Measurements from ENCODE around the gene GPR157. TPM values are rescaled to one million over a fixed set of nuclear protein-coding genes. Genes with fewer than 3 reads are reported as not detected.

Gene GPR157
- total and polyA plus RNA-seq, 8 donors: 0.15 to 16.5 (median 4.5) TPM

- 85 to 91% (median 87%) methylated on average over 22 of the region's 22 CpGs for WGBS, 5 donors
- Histone ChIP-seq H3K27ac (no peak overlapping the region), H3K36me3 (peaks cover 0 to 29% (median 7%) of the 10 kb centered on the region in 4 donors), H3K4me3 (no peak overlapping the region), H3K9me3 (no peaks in the 10 kb centered on the region), H3K27me3 (no peaks in the 10 kb centered on the region), H3K4me1 (peaks cover 0 to 17% (median 6%) of the 10 kb centered on the region in 4 donors)
- no peak for TF ChIP-seq CTCF (IDR thresholded peaks at IDR 0.05)
- intact Hi-C loops (cut with DNase I; ENCODE audit: low total_unique reads): no loop called here
- peak in 1 of 2 donors; percentile 56 for DNase-seq
These were observed 7.1 kb downstream of the GPR157 start for GRCh38 chr1:9121496-9122409.

- 75 to 82% (median 79%) methylated on average over 9 of the region's 9 CpGs for WGBS, 5 donors
- Histone ChIP-seq H3K9me3 (no peaks in the 10 kb centered on the region), H3K4me1 (peaks cover 0 to 5% (median 2%) of the 10 kb centered on the region in 4 donors), H3K36me3 (peaks cover 0 to 29% (median 7%) of the 10 kb centered on the region in 4 donors), H3K27me3 (no peaks in the 10 kb centered on the region), H3K4me3 (no peak overlapping the region), H3K27ac (no peak overlapping the region)
- TF ChIP-seq EP300 (IDR thresholded peaks at IDR 0.05) (no peak), POLR2A (IDR thresholded peaks at IDR 0.05) (no peak), CTCF (IDR thresholded peaks at IDR 0.05) (no peak), POLR2AphosphoS5 (IDR thresholded peaks at IDR 0.05) (no peak)
- no peak for DNase-seq
- intact Hi-C loops (cut with DNase I; ENCODE audit: low total_unique reads): no loop called here
These were observed 8.5 kb downstream of the GPR157 start for GRCh38 chr1:9120312-9120958.

- Histone ChIP-seq H3K36me3 (peaks cover 0 to 29% (median 7%) of the 10 kb centered on the region in 4 donors), H3K4me1 (peaks cover 0 to 7% (median 2%) of the 10 kb centered on the region in 4 donors), H3K27ac (no peak overlapping the region), H3K9me3 (no peaks in the 10 kb centered on the region), H3K27me3 (no peaks in the 10 kb centered on the region), H3K4me3 (no peak overlapping the region)
- no peak for DNase-seq
- WGBS, 5 donors: 68 to 92% (median 84%) methylated on average over 8 to 9 of the region's 9 CpGs
- TF ChIP-seq POLR2A (IDR thresholded peaks at IDR 0.05) (no peak), CTCF (IDR thresholded peaks at IDR 0.05) (no peak), EP300 (IDR thresholded peaks at IDR 0.05) (no peak), POLR2AphosphoS5 (IDR thresholded peaks at IDR 0.05) (no peak)
- intact Hi-C loops (cut with DNase I; ENCODE audit: low total_unique reads): no loop called here
These were observed 9.2 kb downstream of the GPR157 start for GRCh38 chr1:9119745-9120144.

- Histone ChIP-seq H3K9me3 (no peaks in the 10 kb centered on the region), H3K36me3 (peaks cover 0 to 30% (median 7%) of the 10 kb centered on the region in 4 donors), H3K4me3 (no peak overlapping the region), H3K27ac (no peak overlapping the region), H3K27me3 (no peaks in the 10 kb centered on the region), H3K4me1 (peaks cover 0 to 7% (median 2%) of the 10 kb centered on the region in 4 donors)
- peak in 1 of 2 donors; percentile 35 for DNase-seq
- intact Hi-C loops (cut with DNase I; ENCODE audit: low total_unique reads): no loop called here
- TF ChIP-seq POLR2A (IDR thresholded peaks at IDR 0.05) (no peak), POLR2AphosphoS5 (IDR thresholded peaks at IDR 0.05) (no peak), CTCF (IDR thresholded peaks at IDR 0.05) (no peak), EP300 (IDR thresholded peaks at IDR 0.05) (no peak)
- 37 to 64% (median 53%) methylated on average over 6 to 7 of the region's 7 CpGs for WGBS, 5 donors
These were observed 10.7 kb downstream of the GPR157 start for GRCh38 chr1:9118186-9118585.
